Cardiac muscle cell (in vitro differentiated cells and primary cell): Measurements from ENCODE around the gene SH3PXD2A. TPM values are rescaled to one million over a fixed set of nuclear protein-coding genes. Genes with fewer than 3 reads are reported as not detected.

ENCODE experiments used
- DNase-seq, 2 donors: peaks; one replicate each; pipeline versions ENCODE4 v3.0.0 to v3.0.0-alpha.2; 2010 to 2017; ENCODE audit warnings: low read depth in 1 of 2, low spot score in 1 of 2
- H3K27ac ChIP-seq: fragments of 200-600 bp; sonication (generic); 2 replicates; pipeline ENCODE4 v1.5.1; 2016
- H3K27me3 ChIP-seq: fragments of 200-600 bp; sonication (generic); 2 replicates; pipeline ENCODE4 v1.6.0; 2016; ENCODE audit warnings: control low read depth
- H3K36me3 ChIP-seq: fragments of 200-600 bp; sonication (generic); 2 replicates; pipeline ENCODE4 v1.5.1; 2016; ENCODE audit warnings: control low read depth
- H3K4me1 ChIP-seq: fragments of 200-600 bp; sonication (generic); 2 replicates; pipeline ENCODE4 v1.8.1; 2017; ENCODE audit warnings: low read depth, mild to moderate bottlenecking, mixed run types
- H3K4me3 ChIP-seq: fragments of 200-600 bp; sonication (generic); 2 replicates; pipeline ENCODE4 v1.5.1; 2016; ENCODE audit warnings: mild to moderate bottlenecking
- H3K9me3 ChIP-seq: fragments of 200-600 bp; sonication (generic); 2 replicates; pipeline ENCODE4 v1.5.1; 2017; ENCODE audit warnings: low read depth, mild to moderate bottlenecking, control low read depth
- CTCF ChIP-seq: IDR thresholded peaks from 2 replicates; pipeline ENCODE4 v1.5.1; 2012; ENCODE audit warnings: low read depth, mild to moderate bottlenecking, low read length
- polyA plus RNA-seq: library from polyadenylated mRNA; unstranded; fragments of >200 nt; fragmentation: Nextera tagmentation; extraction: Ambion mirVana; gene quantifications from 2 replicates; pipeline ENCODE4 v1.2.1, GENCODE V29; 2016
- total RNA-seq: library from RNA; depleted of rRNA; stranded (reverse); fragments of >200 nt; gene quantifications from 2 replicates; pipeline ENCODE4 v1.2.3, GENCODE V29; 2016

Gene SH3PXD2A
- total and polyA plus RNA-seq, 2 experiments from 2014 or later: 32.2 to 75.9 TPM

GRCh38 chr10:103574097-103575061 lies 281.0 kb downstream of the SH3PXD2A start:
- Histone ChIP-seq H3K9me3 (no peaks in the 10 kb centered on the region), H3K4me3 (no peak overlapping the region), H3K36me3 (no peaks in the 10 kb centered on the region), H3K27me3 (no peaks in the 10 kb centered on the region), H3K4me1 (no peaks in the 10 kb centered on the region), H3K27ac (no peak overlapping the region)
- no peak for TF ChIP-seq CTCF
- peak in 1 of 2 donors; percentile 27 for DNase-seq

DNA sequence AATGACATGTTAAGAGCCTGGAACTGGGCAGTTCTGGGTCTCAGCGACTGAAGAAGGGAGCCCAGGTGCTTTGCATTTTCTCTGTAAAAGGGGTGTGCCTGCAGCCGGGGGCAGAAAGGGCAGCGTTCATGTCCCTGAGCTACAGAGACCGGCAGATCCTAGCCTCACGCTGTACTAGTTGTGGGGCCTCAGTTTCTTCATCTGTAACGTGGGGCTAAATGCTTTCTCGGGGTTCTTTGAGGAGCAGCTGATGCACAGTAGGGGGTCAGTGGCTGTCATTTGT lies 282.2 kb downstream of the SH3PXD2A start:
- no peak for DNase-seq
- Histone ChIP-seq H3K4me1 (no peaks in the 10 kb centered on the region), H3K27me3 (no peaks in the 10 kb centered on the region), H3K4me3 (no peak overlapping the region), H3K9me3 (no peaks in the 10 kb centered on the region), H3K27ac (no peak overlapping the region), H3K36me3 (no peaks in the 10 kb centered on the region)
- no peak for TF ChIP-seq CTCF

DNA sequence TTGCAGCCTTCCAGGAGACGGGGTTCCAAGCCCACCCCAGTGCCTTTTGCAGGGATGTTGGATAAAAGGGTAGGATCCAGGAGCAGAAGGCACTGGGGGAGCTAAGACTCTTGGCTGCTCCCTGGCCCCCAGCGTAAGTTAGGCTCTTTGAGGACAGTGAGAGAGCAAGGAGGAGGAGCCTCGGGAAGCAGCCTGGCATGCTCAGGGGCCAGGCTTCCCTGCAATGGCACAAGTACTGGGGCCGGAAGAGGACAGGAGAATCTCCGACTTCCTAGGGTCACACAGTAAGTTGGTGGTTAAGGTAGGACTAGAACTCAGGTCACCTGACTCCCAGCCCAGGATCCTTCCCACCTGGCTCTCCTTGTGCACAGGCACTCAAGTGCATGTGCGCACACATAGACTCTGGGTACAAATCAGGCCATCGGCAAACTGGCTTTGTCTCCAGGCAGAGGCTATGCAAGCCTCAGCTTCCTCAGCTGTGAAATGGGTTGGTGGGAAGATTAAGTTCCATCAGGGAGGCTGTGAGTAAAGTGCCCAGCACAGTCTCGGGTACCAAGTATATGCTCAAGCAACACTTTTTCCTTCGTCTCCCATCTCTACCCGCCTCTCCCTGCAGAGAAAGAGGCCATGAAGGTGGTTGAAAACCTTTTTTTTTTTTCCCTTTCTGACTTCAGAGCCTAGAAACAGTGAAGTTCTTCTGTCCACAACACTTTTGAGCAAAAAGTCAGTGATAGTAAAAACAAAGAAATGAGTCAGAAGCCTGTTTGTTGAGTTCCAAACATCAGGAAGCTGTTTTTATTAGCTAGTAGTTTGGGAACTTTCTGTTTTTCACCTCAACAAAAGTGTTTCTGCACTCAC lies 282.8 kb downstream of the SH3PXD2A start:
- TF ChIP-seq CTCF: no peak
- Histone ChIP-seq H3K36me3 (no peaks in the 10 kb centered on the region), H3K27ac (no peak overlapping the region), H3K9me3 (no peaks in the 10 kb centered on the region), H3K4me3 (no peak overlapping the region), H3K4me1 (no peaks in the 10 kb centered on the region), H3K27me3 (no peaks in the 10 kb centered on the region)
- DNase-seq: no peak

- Histone ChIP-seq H3K36me3 (no peaks in the 10 kb centered on the region), H3K9me3 (no peaks in the 10 kb centered on the region), H3K4me3 (no peak overlapping the region), H3K27ac (no peak overlapping the region), H3K27me3 (no peaks in the 10 kb centered on the region), H3K4me1 (no peaks in the 10 kb centered on the region)
- TF ChIP-seq CTCF: no peak
- DNase-seq: no peak
Observed at GRCh38 chr10:103571656-103571975, 283.8 kb downstream of the SH3PXD2A start.

- Histone ChIP-seq H3K27me3 (no peaks in the 10 kb centered on the region), H3K27ac (no peak overlapping the region), H3K9me3 (no peaks in the 10 kb centered on the region), H3K4me1 (no peaks in the 10 kb centered on the region), H3K36me3 (no peaks in the 10 kb centered on the region), H3K4me3 (no peak overlapping the region)
- TF ChIP-seq CTCF: no peak
- DNase-seq: no peak
Observed at GRCh38 chr10:103570844-103571655, 284.3 kb downstream of the SH3PXD2A start.
